Endometrium (tissue), 2 donors: ENCODE data around the gene GMPPB.

Source experiments
- FAIRE-seq: peaks from 2 replicates; lab custom pipeline; 2012; peaks lifted over from hg19 to GRCh38; lab: Jason Lieb, UNC
- donor health status: control.
- donor health status: control.

The GMPPB gene

DNA sequence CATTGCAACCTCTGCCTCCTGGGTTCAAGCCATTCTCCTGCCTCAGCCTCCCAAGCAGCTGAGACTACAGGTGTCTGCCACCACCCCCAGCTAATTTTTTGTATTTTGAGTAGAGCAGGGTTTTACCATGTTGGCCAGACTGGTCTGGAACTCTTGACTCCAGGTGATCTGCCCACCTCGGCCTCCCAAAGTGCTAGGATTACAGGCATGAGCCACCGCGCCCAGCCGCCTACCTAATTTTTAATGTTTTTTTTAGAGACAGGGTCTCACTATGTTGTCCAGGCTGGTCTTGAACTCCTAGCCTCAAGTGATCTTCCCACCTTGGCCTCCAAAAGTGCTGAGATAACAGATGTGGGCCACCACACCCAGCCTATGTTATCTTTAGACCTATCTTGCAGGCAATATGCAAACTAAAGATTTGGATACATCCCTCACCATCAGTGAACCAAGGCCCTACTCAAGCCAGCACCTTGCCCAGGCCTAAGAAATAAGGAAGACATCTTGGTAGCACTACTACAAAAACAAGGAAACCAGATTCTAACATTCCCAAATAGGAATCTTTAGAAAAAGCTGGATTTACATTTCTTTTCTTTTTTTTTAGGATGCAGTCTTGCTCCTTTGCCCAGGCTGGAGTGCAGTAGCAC is 6.3 kb upstream of the GMPPB start:
- no peak for FAIRE-seq

DNA sequence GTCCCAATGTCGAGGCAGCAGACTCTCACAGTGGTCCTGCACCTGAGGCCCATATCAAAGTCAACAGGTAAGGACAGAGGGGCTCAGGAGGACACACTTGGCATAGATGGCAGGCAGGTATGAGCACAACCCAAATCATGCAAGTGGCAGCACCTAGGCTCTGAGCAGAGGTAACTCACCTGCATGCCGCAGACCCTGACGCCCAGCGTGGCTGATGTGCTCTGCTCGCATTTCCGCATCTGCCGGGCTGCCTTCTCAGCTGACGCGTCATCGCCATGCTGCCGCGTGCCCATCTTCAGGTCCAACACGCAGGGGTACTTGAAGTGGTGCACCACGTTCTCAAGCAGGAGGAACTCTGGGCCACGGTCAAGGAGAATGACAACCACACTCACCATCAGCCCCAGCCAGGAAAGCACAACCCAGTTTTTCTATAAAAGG is 4.2 kb upstream of the GMPPB start:
- no peak for FAIRE-seq

DNA sequence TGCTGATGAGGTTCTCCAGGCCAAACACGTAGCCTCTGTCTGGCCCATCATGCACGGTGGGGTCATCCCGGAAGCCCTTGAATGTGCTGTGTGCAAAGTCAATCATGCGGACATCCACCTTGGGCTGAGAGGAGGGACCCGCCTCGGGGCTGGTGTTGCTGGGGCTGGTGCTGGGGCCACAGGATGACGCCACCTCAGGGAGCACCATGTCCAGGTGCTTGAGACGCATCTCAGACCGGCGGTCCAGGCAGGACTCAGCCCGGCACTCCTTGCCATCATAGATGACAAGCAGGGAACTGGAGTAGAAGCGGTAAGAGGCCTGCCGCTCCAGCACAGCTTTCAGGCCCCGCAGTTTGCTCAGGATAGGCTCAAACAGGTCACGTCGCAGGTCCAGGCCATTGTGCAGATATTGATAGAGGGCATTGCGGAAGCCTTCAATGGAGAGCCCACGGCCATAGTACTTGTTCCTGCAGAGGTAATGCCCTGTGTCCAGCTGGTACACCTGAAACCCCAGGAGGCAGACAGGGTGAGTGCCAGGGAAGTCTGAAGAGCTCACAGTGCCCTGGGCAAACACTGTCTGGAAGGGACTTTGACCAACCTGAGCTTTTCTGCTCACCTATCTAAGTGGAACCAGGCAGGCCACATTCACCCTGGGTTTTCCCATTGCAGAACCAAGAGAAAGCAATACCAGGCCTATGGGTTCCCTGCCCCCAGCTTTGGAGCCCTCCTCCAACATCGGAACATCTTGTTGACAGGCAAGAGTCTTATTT is 3.6 kb upstream of the GMPPB start:
- FAIRE-seq = no peak

DNA sequence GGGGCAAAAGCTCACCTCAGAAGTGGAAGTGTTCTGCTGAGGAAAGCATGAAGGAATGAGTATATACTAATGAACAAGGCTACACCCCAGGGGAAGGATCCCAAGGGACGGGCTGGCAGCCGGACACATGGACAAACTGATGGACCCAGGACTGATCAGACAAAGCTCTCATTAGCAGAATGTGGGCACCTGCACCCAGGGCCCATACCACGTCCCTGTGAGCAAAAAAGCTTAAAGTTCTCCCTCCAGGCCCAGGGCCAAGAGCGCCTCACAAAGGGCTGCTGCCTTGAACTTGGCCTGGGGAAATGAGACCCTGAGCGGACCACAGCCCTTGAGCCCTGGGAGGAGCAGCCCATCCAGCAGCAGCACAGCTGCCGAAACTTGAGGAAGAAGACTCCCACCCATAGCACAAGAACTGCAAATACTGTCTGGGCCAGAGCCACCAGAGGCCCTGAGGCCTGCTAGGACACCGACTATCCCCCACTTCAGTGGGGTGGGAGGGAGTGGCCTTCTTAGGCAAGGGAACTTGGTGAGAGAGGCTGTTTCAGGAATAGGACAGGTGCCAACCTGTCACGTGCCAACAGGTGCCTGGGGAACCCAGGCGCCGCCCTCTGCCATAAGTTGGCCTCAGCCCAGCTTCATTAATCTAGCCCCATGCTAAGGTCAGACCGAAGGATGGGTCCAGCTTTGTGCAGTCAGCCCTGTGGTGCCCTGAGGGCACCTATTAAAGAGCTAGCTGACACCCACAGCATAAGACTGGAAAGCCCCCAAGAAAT is 2.3 kb upstream of the GMPPB start:
- FAIRE-seq = no peak

DNA sequence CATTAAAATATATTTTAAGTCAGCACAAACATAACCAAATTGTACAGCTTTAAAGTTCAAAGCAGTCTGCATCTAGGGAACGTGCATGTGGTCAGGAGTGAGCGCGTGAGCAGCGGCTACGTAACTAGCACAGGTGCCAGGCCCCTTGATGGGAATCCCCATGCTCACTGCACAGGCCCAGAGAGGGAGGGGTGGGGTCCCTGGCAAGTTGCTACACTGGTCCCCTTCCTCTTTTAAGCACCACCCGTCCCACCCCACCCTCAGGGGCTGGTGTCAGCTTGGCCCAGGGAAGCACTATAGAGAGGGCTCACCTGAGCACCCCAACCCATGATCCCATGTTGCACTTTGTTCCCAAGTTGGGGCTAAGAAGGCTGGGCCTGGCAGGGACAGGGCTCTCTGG is 835 bp upstream of the GMPPB start:
- no peak for FAIRE-seq

DNA sequence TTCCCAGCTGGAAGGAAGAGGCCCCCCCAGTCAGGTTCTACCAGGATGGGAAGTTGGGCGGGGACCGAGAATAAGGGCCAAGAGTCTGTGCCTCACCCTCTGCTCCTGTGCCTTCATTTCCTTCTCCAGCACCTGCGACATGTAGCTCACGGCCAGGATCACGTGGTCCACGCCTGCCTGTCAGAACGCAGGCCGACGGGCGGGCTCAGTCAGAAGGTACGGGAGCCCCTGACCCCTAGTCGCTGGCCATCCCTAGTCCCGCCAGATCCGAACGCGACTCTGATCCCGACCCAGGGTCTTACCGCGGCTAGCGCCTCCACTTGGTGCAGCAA is 489 bp downstream of the GMPPB start:
- no peak for FAIRE-seq

DNA sequence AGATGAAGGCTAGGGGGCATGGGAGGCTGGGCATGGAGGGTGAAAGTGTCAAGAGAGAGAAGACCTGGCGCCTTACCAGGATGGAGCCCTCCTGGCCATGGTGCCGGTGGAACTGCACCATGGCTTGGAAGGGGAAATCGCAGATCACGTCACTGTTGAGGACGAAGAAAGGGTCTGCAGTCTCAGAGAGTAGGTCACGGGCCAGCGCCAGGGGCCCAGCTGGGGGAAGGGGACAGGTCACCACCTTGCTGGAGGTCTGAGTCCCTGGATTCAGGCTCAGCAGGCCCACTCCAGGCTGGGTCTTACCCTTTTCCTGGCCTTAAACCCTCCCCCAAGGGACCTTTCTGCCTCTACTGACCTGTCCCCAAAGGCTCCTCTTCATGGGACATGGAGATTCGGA is 855 bp downstream of the GMPPB start:
- no peak for FAIRE-seq

DNA sequence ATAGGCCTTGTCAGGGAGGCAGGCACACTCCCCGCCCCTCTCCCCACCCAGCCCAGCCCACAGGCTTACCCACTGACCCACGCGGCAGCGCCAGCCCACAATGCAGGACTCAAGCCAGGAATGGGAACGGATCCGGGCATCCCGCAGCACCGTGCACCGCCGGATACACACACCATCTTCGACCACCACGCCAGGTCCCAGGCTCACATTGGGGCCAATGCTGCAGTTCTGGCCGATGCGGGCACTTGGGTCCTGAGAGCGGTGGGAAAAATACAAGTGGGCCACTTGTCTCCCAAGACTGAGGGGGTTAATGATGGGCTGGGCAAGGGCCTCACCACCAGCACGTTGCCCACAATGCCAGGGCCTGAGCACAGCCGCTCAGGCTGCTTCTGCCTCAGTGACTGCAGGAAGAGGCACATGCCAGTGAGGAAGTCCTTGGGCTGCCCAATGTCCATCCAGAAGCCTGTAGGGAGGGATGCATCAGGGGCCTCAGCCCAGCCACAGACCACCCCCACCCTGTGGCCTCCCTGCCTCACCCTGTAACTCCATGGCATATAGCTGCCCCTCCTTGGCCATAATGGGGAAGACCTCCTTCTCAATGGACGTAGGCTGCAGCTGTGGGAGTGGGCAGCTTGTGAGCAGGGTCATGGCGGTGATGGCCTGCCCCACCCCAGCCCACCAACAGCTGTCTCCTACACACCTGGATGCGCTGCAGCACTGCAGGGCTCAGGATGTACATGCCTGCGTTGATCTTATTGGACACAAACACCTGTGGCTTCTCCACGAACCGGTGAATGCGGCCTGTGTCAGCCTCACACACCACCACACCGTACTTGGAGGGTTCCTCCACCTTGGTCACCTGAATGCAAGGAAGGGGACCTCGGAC is 1.6 kb downstream of the GMPPB start:
- no peak for FAIRE-seq

DNA sequence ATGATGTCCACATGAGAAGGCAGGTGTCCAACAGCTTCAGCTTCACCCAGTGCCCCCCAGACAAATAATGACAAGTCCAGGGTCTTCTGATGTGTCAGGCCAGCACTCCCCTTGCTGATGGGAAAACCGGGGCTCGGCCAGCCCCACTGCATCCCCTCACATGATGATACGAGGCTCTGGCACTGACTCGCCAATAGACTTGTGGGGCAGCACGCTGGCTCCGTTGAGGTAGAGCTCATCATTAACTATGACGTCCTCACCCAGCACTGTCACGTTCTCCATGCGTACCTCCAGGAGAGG is 2.2 kb downstream of the GMPPB start:
- no peak for FAIRE-seq

DNA sequence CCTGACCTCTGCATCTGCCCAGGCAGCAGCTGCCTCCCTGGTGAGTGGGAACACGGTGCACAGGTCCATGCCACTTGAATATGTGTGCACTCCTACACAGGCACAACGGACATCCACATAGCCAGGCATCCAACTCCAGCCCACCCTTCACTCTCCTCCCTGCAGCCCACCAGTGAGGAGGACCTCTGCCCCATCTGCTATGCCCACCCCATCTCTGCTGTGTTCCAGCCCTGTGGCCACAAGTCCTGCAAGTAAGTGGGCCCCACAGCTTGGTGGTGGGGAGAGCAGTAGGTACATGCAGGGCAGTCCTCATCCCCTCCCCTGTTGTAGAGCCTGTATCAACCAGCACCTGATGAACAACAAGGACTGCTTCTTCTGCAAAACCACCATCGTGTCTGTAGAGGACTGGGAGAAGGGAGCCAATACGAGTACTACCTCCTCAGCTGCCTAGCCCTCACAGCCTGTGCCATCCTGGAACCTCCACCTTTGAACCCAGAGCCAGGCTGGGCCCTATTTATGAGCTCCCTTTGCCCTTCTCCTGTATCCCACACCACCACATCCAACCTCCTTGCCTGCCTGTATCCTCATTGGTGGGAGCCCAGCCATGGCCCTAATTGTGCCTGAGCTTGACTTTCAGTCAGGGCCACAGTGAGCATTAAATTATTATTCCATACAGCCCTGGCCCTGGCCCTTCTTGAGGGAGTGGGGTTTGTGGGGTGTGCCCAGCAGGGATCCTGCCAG is 2.7 kb downstream of the GMPPB start:
- FAIRE-seq = no peak

DNA sequence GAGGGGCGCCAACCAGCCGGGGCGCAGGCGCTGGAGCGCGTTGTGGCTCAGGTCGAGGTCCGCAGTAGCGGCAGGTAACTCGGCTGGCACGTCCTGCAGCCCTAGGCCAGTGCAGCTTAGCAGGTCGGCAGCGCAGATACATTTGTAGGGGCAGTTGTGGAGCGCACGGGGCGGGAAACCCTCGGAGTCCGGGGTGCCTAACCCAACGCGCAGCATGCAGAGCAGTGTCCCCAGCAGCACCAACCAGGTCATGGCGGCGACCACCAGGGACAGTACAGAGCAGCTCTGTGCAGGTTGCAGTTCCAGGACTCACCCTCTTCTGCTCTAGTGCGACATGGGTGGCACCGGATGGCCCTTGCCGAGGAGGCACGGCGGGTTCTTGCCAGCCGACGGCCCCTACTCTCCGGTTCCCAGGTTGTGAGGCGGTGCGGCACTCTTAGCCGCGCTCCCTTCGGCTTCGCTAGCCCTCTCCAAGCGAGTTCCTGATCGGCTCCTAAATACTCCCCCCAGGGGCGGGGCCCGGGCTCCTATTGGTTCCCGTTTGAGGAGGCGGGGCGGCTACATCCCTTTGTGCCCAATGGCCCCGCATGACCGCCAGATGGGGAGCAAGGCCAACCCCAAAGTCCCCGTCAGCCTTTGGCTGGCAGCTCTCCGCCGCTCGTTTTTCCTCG is 4.4 kb downstream of the GMPPB start, which contains the start of gene AMIGO3:
AMIGO3 (minus strand) TSS at position 471 of the 671 bp plus-strand sequence; CDS start at position 252, 219 bp downstream.
- peak; percentile 97 for FAIRE-seq

DNA sequence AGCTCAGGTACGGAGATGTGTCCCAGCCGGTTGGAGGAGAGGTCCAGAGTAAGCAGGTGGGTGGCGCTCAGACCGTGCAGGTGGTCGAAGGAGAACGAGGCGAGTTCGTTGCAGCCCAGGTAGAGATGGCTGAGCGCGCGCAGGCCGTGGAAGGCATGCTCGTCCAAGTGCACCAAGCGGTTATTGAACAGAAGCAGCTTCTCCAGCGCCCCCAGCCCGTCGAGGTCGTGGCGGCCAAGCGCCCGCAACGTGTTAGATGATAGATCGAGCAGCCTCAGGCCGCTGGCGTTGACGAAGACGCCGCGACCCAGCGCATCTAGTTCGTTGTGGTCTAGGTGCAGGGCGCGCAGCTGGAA is 4.9 kb downstream of the GMPPB start:
- FAIRE-seq = no peak

DNA sequence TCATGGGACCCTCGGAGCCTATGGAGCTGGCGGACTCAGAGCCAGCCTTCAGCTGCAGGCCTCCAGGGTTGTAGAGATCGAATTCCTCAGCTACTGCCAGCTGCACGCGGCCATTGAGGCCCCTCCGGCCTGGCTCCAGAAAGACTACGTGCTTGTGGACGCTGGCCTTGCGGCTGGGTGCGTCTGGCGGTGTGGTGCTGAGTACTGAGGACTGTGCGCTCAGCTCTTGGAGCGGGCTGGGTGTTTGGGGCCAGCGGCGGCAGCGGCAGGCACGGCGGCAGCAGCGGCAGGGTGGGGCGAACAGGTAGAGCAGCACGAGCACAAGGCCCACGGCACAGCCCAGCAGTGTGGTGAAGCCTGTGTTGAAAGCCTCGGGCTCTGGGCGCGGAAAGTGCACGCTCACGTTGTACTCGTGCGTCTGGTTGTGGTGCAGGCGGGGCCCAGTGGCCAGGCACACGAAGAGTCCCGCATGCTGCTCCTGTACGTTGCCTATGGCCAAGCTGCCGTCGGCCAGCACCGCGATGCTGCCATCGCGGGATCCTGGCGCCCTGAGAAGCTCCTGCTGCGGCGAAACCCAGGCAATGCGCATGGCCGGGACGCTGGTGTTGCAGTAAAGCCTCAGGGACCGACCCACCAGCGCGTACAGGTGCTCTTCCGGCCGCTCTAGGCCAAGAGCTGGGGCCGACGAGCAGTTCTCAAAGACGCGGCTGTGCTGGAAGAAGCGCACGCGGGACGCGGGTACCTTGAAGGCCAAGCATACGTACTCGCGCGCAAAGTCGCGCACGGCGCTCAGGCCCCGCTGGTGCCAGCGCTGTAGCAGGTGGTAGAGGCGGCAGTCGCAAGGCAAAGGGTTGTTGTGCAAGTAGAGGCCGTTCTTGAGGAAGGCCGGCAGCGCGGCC is 5.5 kb downstream of the GMPPB start:
- no peak for FAIRE-seq

DNA sequence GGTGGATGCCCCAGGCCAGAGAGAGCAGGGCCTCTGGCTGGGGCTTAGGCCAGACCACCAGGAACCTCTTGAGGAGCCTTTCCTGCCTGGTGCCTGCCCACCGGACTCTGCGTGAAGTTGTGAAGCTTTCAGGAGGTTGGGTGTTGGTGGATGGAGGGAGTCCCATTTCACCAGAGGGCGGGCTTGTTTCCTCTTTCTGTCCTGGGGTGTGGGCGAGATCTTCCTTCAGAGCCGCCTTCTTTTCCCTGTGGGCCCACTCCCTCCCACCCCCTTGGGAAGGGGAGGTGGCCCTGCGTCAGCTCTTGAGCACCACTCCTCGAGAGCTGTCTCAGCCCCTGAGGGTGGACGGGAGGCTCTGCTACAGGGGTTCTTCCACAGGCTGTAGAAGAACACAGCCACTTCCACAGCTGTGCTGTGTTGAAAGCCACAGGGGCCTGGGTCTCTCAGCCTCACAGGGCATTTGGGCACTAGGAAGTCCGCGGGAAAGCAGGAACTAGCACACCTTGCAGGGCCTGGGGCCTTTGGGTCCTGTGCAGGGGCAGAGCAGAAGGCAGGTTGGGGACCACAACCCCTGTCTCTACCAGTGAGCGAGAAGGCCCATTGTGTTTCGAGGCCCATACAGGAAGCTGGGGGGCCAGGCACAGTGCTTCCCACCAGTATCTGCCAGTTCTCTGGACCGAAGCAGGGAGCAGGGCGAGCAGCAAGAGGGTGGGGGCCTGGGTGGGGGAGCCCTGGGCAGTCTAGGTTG is 6.4 kb downstream of the GMPPB start:
- FAIRE-seq = no peak

DNA sequence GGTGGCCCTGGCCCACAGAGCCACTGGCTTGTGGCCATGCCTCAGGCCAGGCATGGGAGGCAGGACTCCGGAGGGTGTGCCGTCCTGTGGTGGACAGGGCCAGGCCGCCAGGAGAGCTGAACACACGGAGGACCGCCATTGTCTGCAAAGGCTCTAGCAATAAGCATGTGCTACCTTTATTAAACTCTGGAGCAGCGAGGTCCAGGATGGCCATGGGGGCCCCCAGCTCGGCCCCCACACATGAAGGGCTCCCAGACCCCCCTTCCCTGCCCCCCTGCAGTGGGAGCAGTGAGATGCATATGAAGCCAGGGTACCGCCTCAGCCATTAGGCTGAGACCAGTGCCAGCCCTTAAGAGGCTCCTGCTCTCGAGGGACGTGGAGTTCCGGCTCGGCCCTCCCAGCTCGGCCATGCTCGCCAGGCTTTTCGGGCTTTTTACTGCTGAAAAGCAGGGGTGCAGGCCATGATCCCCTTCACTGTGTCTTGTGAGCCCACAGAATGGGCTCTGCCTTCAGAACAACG is 7.0 kb downstream of the GMPPB start:
- FAIRE-seq = no peak

DNA sequence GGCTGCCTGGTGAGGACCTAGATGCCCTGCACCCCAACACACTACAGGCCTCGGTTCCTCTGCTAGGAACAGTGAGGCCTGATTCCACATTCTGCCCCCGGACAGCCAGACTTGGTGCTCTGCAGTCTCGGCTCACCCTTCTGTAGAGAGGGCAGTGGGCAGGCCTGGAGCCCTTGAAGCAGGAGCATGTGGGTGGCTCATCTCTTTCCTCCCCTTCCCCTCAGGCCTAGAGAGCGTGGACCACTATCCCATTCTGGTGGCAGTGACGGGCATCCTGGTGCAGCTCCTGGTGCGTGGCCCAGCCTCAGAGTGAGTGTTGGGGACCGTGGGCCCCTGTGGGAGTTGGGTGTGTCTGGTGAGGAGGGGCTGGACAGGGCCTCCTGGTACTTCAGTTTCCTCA is 7.6 kb downstream of the GMPPB start:
- FAIRE-seq = no peak

DNA sequence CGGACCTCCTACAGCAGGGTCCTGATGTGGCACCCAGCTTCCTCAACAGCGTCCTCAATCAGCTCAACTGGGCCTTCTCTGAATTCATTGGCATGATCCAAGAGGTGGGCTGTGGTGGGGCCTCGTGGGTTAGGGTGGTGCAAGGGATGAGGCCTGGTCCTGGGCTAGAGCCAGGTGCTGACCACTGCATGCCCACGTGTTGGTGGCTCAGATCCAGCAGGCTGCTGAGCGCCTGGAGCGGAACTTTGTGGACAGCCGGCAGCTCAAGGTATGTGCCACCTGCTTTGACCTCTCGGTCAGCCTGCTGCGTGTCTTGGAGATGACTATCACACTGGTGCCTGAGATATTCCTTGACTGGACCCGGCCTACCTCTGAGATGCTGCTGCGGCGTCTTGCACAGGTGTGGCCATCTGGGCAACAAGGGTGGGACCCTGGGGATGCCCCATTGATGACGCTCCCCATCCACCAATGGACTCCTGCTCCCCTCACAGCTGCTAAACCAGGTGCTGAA is 8.1 kb downstream of the GMPPB start:
- FAIRE-seq = no peak

DNA sequence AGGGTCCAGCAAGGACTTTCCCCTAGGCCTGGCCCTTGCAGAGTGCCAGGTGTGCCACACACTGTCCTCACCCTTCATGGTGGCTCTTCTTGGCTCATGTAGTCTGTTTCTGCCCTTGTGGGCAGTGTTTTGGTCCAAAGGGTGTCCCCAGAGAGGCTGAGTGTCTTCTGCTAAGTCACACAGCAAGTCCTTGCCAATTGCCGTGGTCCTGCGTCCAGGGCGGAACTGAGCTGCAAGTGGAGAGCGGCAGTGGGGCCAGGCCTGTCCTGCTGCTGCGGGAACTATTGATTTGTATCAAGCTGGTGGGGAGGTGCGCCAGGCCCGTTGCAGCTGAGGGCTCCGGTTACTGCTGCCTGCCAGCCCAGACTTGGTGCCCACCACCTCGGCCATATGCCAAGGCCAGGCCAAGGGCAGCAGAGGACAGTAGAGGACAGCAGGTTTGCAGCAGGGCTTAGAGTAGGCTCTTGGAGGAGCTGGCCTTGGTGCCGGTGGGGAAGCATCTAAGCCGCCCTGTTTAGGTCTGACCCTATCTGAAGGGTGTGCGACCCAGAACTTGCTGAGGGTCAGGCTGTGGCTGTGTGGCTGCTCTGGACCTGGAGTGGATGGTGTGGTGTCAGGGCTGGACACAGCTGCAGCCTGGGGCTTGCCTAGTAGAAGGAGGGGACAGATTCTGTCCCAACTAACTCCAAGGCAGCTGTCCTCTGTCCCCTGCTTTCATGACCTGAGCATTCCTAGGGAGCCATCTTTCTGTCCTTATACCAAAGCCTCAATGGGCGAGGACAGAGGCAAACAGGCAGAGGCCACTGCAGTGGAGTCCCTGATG is 8.8 kb downstream of the GMPPB start:
- no peak for FAIRE-seq
